ENCODE results near the gene NUP160. TPM values are rescaled to one million over a fixed set of nuclear protein-coding genes. Genes with fewer than 3 reads are reported as not detected.

The NUP160 gene
- total and polyA plus RNA-seq, 2 of the 13 experiments (the other 11 are each of a cell fraction or from before 2014, with no cell fraction given): 28.3 to 43.5 TPM

DNA sequence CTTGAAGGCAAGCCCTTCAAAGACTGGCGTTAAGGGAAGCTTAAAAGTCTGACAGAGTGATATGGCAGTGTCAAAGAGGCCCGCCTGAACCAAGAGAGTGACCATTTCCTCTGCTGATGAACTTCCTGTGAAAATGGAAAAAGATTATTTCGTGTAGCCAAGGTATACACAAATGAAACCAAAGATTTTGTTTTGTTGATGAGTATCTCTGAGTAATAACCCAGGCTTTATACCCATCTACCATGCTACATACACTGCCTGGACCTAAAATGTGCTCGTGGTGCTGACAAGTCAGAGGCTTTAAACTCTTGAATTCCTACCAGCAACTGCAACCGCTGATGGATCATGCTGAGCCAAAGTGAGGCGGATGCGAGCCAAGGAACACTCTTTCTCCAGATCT lies 60.0 kb downstream of the NUP160 start:
- H3K4me3 ChIP-seq (replicated peaks in 1 of 3; ENCODE audit: insufficient read depth in 1 of 3, low read depth in 2 of 3, low read length in 3 of 3): no peak overlapping the region
- POLR2A ChIA-PET: no interaction called here
- TF ChIP-seq ZNF496 (CRISPR knock-in tag; IDR thresholded peaks at IDR 0.05; ENCODE audit: insufficient replicate concordance): no peak
- no peak for TF ChIP-seq BORCS8-MEF2B (CRISPR knock-in tag; IDR thresholded peaks at IDR 0.05)
- TF ChIP-seq FOXK2 (IDR thresholded peaks at IDR 0.05): no peak
- no peak for TF ChIP-seq CBX2 (IDR thresholded peaks at IDR 0.05; ENCODE audit: low read depth, low read length)
- TF ChIP-seq CBX2 (CRISPR knock-in tag; IDR thresholded peaks at IDR 0.05; ENCODE audit: low read depth): no peak
- TF ChIP-seq ZFYVE20 (CRISPR knock-in tag; IDR thresholded peaks at IDR 0.05; ENCODE audit: borderline replicate concordance, low read depth): no peak
- no peak for TF ChIP-seq UBTF (CRISPR knock-in tag; IDR thresholded peaks at IDR 0.05)
- TF ChIP-seq ZNF343 (CRISPR knock-in tag; IDR thresholded peaks at IDR 0.05): no peak
- no peak for TF ChIP-seq ZNF20 (CRISPR knock-in tag; IDR thresholded peaks at IDR 0.05)
- no peak for TF ChIP-seq ZNF205 (CRISPR knock-in tag; IDR thresholded peaks at IDR 0.05)
- no peak for TF ChIP-seq SP5 (CRISPR knock-in tag; IDR thresholded peaks at IDR 0.05; ENCODE audit: borderline replicate concordance, low read depth)
- no peak for TF ChIP-seq SNAI1 (CRISPR knock-in tag; IDR thresholded peaks at IDR 0.05; ENCODE audit: borderline replicate concordance)
- no peak for TF ChIP-seq NFIC (IDR thresholded peaks at IDR 0.05; ENCODE audit: low read length)
- TF ChIP-seq SNRNP70 (IDR thresholded peaks at IDR 0.05; ENCODE audit: low read depth, low read length): no peak
- no peak for TF ChIP-seq HOXA3 (CRISPR knock-in tag; IDR thresholded peaks at IDR 0.05)
- TF ChIP-seq ZBTB42 (CRISPR knock-in tag; IDR thresholded peaks at IDR 0.05): no peak
- no peak for TF ChIP-seq RARA (CRISPR knock-in tag; IDR thresholded peaks at IDR 0.05)
- TF ChIP-seq, protein P1, sequence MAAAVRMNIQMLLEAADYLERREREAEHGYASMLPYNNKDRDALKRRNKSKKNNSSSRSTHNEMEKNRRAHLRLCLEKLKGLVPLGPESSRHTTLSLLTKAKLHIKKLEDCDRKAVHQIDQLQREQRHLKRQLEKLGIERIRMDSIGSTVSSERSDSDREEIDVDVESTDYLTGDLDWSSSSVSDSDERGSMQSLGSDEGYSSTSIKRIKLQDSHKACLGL (CRISPR knock-in tag; IDR thresholded peaks at IDR 0.05): no peak
- no peak for TF ChIP-seq MAZ (IDR thresholded peaks at IDR 0.05; ENCODE audit: borderline replicate concordance, low read depth, low read length)
- no peak for TF ChIP-seq MAZ (CRISPR knock-in tag; IDR thresholded peaks at IDR 0.05; ENCODE audit: low read depth)
- no peak for TF ChIP-seq ZNF607 (CRISPR knock-in tag; IDR thresholded peaks at IDR 0.05; ENCODE audit: borderline replicate concordance)
- ATAC-seq (no peak), FAIRE-seq (no peak), DNase-seq (ENCODE audit: low spot score) (no peak)
- H3K9me3 ChIP-seq (ENCODE audit: low read length): no peaks in the 10 kb centered on the region
- no peaks in the 10 kb centered on the region for H3K79me2 ChIP-seq (ENCODE audit: insufficient read depth, low read length)
- no peak overlapping the region for H3K4me2 ChIP-seq (ENCODE audit: low read depth, low read length)
- no TSS peak for BruUV-seq (replicated peaks)
- no peak overlapping the region for H3K9ac ChIP-seq (ENCODE audit: insufficient read depth, low read depth, low read length)
- no peaks in the 10 kb centered on the region for H3K27me3 ChIP-seq (ENCODE audit: control insufficient read depth in 1 of 2, insufficient read depth in 2 of 2, low read length in 2 of 2)
- in situ Hi-C loops (cut with HindIII; ENCODE audit: extremely low pct_ligation_motif_present, low pct_unique_long_range_greater_than_20kb): no loop called here
- CTCF ChIA-PET (ENCODE audit: low intra/inter-chr PET ratio, low total read pairs): no interaction called here
- 0 out of 2 replicates have a peak, but pooled peaks cover 7% of the 10 kb centered on the region for H3K4me1 ChIP-seq (ENCODE audit: insufficient read depth, low read length)
- WGBS (ENCODE audit: low lambda C conversion rate): 97% methylated on average over 7 of the region's 7 CpGs
- no peak overlapping the region for H3K27ac ChIP-seq (ENCODE audit: extremely low read length, insufficient read depth, low read length)
- intact Hi-C loops (cut with micrococcal nuclease; ENCODE audit: unreplicated experiment): no loop called here
- H4K20me1 ChIP-seq (ENCODE audit: insufficient read depth, low read length): no peaks in the 10 kb centered on the region
- no peak overlapping the region for H2AFZ ChIP-seq (ENCODE audit: low read length)
- H3K36me3 ChIP-seq (replicated peaks in 1 of 2; ENCODE audit: control insufficient read depth in 1 of 2, insufficient read depth in 2 of 2, low read length in 2 of 2): peaks cover 11 to 73% of the 10 kb centered on the region in 2 experiments

Measured in HepG2 (cell line).